ENCODE results near the gene RNPS1.

The RNPS1 gene, protein sequence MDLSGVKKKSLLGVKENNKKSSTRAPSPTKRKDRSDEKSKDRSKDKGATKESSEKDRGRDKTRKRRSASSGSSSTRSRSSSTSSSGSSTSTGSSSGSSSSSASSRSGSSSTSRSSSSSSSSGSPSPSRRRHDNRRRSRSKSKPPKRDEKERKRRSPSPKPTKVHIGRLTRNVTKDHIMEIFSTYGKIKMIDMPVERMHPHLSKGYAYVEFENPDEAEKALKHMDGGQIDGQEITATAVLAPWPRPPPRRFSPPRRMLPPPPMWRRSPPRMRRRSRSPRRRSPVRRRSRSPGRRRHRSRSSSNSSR

DNA sequence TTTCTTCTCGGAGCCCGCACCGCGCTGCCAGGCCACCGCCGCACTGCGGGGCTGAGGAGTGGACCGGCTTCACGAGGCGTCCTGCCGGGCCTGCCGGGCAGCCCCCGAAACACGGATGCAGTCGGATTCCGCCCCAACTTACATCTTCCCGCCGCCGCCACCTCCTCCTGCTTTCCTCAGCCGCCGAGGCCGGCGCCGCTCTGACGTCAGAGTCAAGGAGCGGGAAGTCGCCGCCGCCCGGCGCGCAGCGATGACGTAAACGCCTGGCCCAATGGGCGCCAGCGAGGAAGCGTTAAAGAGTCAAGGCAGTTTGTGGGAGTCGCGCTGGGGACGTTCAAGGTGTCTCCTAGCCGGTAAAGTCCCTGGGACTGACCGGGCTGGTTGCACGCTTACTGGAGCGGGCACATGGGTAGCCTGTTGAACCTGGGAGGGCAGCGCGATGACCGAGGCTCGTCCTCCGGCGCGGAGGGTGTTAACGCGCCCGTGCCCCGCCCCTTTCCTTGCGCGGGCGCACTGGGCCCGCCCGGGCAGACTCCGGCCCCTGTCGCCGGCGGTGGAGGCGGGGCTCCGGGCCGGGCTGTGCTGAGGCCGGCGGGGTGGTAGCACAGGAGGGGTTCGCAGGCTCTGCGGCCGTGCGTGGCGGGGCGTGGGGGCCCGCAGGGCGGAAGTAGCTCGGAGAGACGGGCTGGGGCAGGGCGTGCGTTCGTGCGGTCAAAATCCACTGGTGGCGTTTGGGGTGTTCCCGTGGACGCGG is at the start of gene RNPS1:
Gene RNPS1, minus strand, starts transcription at position 214 of the 754 bp plus-strand sequence. CDS start 3,483 bp downstream, outside the sequence.
- peak; percentile 96 for DNase-seq (ENCODE audit: low spot score)

DNA sequence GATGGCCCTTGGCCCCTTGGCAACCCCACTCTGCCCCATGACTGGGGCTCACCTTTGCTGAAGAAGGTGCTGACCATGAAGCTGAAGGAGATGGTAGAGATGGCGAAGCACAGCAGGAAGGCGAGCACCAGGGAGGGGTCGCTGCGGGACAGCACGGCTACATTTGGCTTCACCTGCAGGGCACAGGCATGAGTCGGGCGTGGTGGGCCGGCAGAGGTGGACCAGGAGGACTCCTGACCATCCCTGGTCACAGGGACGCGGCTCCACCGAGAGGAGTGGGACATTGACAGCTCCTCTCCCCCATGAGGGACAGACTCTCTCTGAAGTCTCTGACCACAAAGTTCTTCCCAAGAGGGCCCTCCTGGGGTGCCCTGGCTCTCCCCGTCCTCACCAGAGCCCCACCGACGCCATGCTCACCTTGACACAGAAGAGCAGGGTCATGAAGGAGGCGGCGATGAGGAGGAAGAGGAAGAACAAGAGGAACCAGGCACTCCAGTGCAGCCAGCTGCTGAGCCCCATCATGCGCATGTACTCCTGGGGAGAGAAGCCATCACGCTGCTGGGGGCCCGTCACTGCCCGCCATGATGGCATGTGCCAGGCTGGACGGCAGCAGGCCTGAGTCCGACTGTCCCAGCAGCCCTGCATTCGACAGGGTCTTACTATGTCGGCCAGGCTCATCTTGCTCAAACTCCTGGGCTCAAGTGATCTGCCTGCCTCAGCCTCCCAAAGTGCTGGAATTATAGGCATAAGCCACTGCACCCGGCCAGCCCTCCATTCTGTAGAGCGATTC is 49.5 kb upstream of the RNPS1 start:
- no peak for DNase-seq (ENCODE audit: low spot score)

GRCh38 chr16:2308089-2308962 is 40.4 kb upstream of the RNPS1 start:
- no peak for DNase-seq (ENCODE audit: low spot score)

GRCh38 chr16:2299915-2300192 is 31.9 kb upstream of the RNPS1 start:
- DNase-seq (ENCODE audit: low spot score): no peak

DNA sequence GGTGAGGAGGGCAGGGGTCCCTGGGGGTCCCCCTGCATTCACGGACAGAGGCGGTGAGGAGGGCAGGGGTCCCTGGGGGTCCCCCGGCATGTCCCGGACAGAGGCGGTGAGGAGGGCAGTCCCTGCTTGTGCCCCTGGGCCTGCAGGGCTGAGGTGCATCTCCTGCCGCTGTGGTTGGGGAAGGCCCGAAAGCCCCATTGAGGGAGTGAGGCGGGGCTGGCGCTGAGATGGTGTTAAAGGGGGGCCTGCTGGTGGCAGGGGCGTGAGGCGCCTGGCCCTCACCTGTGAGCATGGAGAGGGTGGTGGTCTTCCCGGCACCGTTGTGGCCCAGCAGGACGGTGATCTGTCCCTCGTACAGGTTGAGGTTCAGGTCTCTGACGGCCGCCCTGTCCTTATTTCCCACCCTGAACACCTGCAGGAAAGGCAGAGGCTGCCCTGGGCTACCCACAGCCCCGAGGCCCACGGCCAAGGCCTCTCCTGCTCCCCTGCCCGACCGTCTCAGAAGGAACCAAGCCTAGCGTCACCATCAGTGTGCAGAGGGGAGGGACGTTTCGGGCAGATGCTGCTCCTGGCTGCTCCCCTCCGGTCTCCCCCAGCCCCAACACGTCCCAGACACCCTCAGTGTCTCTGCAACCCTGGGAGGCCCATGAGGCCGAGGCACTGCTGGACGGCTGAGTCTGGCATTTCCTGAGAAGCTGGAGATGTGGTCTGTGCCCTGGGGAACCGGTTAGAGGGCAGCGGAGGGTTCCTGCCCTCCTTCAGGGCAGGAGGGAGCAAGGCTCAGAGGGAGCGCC is 31.4 kb upstream of the RNPS1 start:
- no peak for DNase-seq (ENCODE audit: low spot score)

- DNase-seq (ENCODE audit: low spot score): no peak
Measured at GRCh38 chr16:2298621-2299020, 30.7 kb upstream of the RNPS1 start.

- DNase-seq (ENCODE audit: low spot score): no peak
Measured at GRCh38 chr16:2297506-2297860, 29.6 kb upstream of the RNPS1 start.

GRCh38 chr16:2296661-2297505 is 29.0 kb upstream of the RNPS1 start:
- peak; percentile 27 for DNase-seq (ENCODE audit: low spot score)

GRCh38 chr16:2295056-2295798 is 27.3 kb upstream of the RNPS1 start:
- DNase-seq (ENCODE audit: low spot score): no peak

DNA sequence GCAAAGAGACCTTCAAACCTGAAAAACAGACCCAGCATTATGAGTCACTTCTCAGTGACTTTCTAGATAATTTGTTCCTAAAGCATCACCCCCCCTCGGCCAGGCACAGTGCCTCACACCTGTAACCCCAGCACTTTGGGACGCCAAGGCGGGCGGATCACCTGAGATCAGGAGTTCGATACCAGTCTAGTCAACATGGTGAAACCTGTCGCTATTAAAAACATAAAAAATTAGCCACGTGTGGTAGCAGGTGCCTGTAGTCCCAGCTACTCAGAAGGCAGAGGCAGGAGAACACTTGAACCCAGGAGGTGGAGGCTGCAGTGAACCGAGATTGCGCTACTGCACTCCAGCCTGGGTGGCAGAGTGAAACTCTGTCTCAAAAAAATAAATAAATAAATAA is 24.3 kb upstream of the RNPS1 start:
- no peak for DNase-seq (ENCODE audit: low spot score)

- no peak for DNase-seq (ENCODE audit: low spot score)
Measured at GRCh38 chr16:2289282-2289681, 21.4 kb upstream of the RNPS1 start.

- DNase-seq (ENCODE audit: low spot score): no peak
Measured at GRCh38 chr16:2288726-2289125, 20.8 kb upstream of the RNPS1 start.

DNA sequence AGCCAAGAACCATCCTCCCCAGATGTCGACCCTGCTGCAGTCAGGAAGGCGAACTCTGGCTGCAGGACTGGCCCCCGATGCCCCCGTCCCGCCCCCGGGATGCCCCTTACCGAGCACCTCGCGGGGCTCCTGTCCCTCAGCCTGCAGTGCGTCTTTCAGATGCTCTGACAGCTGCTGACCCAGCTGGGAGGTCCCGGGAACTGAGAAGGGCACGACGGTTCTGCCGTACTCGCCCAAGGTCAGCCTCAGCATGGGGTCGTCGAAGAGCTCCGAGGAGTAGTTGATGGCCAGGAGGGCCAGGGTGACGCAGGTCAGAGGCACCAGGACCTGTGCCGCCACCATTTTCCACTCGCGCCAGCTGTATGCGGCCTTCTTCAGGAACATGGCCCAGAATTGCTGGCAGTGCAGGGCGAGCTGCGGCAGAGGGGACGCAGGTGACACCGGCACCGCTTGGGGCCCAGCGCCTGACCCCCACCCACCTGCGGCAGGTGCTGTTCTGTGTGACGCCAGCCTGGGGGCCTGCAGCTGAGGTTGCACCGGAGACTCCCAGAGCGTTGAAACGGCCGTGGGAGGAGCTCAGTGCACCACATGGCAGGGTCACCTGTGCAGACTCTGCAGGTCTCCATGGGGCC is 20.1 kb upstream of the RNPS1 start:
- DNase-seq (ENCODE audit: low spot score): no peak

- no peak for DNase-seq (ENCODE audit: low spot score)
Measured at GRCh38 chr16:2286550-2286949, 18.6 kb upstream of the RNPS1 start.

DNA sequence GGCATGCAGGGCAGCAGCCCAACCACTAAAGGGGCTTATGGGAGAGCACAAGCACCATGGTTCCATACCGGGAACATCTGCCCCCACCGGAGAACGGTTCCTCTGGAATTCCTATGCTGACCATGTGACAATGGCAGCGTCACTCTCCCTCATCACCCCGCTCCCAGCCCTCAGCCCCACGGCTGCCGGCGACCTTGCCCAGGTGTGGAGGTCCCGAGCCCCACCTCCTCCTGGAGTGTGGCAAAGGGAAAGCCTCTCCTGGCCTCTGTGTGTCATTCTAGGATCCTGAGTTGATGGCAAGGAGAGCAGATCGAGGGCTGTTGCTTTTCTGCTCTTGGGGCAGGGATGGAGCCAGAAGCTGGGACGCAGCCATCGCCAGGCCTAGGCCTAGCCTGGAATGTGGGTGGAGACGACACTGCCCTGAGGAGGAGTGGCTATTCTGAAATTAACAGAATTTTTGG is 17.8 kb upstream of the RNPS1 start:
- DNase-seq (ENCODE audit: low spot score): no peak

- no peak for DNase-seq (ENCODE audit: low spot score)
Measured at GRCh38 chr16:2284797-2285576, 17.1 kb upstream of the RNPS1 start.

DNA sequence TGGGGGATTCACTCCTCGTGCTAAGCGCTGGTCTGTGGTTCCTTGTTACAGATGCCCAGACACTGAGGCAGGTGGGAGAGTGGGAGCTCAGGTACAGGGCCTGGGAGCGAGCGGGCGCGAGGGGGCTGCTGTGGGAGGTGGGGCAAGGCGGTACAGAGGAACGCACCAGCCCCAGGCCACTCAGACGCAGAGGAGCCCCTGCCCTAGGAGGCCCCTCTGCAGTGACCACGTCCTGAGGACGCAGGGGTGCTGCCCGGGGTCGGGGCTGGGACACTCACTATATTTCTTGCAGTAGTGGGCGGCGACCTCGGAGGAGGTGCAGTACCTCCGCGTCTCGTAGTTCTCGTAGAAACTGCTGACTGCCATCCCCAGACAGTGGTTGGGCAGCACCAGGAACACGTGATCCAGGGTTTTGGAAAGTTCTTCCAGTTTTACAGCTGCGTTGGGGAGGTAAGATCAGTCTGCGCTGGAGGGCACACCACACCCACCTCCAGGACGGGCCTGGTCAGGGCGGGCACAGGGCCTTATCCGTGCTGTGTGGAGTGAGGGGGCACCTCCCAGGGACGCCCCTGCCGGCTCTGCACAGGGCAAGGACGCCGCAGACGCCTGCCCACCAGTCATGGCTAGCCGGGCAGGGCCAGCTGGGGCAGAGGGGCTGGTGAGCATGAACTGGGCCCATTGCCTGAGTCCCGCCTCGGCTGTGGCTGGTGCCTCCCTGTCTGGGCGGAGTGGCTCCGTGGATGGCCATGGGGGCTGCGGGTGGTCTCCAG is 16.3 kb upstream of the RNPS1 start:
- DNase-seq (ENCODE audit: low spot score): no peak

Measured in kidney tubule cell (primary cell).